ENCODE measurements around the gene DFFB.

GRCh38 chr1:3879787-3880428 lies 22.6 kb downstream of the DFFB start:
- TF ChIP-seq CTCF (conservative IDR thresholded peaks at IDR 0.05; ENCODE audit: low read depth, low read length) (no peak), EZH2 (IDR thresholded peaks at IDR 0.05; ENCODE audit: low read length, unreplicated experiment) (no peak), EZH2phosphoT487 (IDR thresholded peaks at IDR 0.05; ENCODE audit: borderline replicate concordance, low read length) (no peak)
